Loucy (cell line): ENCODE data around the gene ATP13A3.

Experiments
- CTCF ChIP-seq: fragments of 200-600 bp; sonication (generic); conservative IDR thresholded peaks from 2 replicates; pipeline ENCODE4 v1.5.1; 2014; ENCODE audit warnings: mild to moderate bottlenecking, antibody characterized with exemption, low read length
- EZH2phosphoT487 ChIP-seq: fragments of 200-600 bp; IDR thresholded peaks from 2 replicates; pipeline ENCODE4 v1.6.1; 2018; ENCODE audit warnings: antibody characterized with exemption, mild to moderate bottlenecking, moderate library complexity, borderline replicate concordance

- no peak for TF ChIP-seq CTCF
- TF ChIP-seq EZH2phosphoT487 = no peak
These were observed 5.7 kb downstream of the ATP13A3 start for GRCh38 chr3:194481103-194481502.
